ENCODE results near the gene EBLN2.

- no peak for TF ChIP-seq CTCF (conservative IDR thresholded peaks at IDR 0.05; ENCODE audit: low read length)
- no peak for TF ChIP-seq EZH2phosphoT487 (IDR thresholded peaks at IDR 0.05; ENCODE audit: borderline replicate concordance)
Observed at GRCh38 chr3:73101881-73102280, 40.4 kb downstream of the EBLN2 start.

Measured in Loucy (cell line).